GM18519 (cell line): ENCODE results near the gene FAM98B.
A peak's percentile ranks its signal among the peaks of the same experiment; 100 is the strongest.

ENCODE experiments used
- ATAC-seq: cut with Tn5 transposase; IDR thresholded peaks from one replicate; pipeline ENCODE4 v1.9.1; 2021; ENCODE audit warnings: mild to moderate bottlenecking, moderate library complexity; ENCODE audit not compliant: unreplicated experiment, low FRiP score

The FAM98B gene

GRCh38 chr15:38504680-38505467 lies 50.9 kb downstream of the FAM98B start:
- ATAC-seq: no peak

GRCh38 chr15:38506997-38507396 lies 53.1 kb downstream of the FAM98B start:
- ATAC-seq: no peak

DNA sequence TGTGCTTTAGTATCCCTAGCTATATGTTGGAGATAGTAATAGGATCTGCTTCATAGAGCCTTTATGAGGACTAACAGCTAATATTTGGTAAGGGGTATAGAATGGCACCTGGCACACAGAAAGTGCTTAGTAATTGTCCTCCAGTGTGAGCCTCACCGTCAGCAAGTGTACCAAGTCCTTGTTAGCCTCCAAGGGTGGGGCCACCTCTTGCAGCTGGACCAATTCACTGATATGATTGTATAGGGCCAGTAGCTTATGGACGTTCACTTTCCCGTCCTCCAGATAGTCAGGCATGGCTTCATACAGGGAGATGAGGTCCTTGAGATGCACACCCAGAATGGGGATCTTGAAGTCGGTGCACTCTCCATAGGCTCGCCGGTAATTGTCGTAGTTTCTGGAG lies 53.6 kb downstream of the FAM98B start:
- ATAC-seq: no peak

GRCh38 chr15:38508647-38509046 lies 54.7 kb downstream of the FAM98B start:
- ATAC-seq: peak; percentile 53

- no peak for ATAC-seq
Observed at GRCh38 chr15:38509152-38509551, 55.2 kb downstream of the FAM98B start.

- ATAC-seq: no peak
Observed at GRCh38 chr15:38512901-38513300, 59.0 kb downstream of the FAM98B start.

DNA sequence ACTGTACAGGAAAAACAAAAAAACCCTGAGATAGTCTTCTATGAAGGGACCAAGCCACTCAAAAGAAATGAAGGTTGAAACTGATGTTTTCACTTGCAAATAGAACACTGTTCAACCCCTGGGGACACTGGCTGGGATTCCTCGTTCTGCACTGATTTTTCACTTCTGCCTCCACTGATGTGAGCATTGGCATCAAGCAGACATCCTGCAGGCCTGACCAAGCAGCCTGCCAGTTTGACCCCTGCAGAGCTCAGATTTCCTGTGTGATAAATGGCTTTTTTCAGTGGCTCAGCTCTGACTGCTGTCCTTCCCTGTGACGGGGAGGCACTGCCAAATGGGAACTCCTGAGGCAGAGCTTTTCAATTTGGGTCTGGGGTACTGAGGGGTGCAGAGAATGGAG lies 60.7 kb downstream of the FAM98B start:
- ATAC-seq: no peak

- ATAC-seq: no peak
Observed at GRCh38 chr15:38516626-38517025, 62.7 kb downstream of the FAM98B start.

- ATAC-seq: no peak
Observed at GRCh38 chr15:38517312-38517975, 63.5 kb downstream of the FAM98B start.

DNA sequence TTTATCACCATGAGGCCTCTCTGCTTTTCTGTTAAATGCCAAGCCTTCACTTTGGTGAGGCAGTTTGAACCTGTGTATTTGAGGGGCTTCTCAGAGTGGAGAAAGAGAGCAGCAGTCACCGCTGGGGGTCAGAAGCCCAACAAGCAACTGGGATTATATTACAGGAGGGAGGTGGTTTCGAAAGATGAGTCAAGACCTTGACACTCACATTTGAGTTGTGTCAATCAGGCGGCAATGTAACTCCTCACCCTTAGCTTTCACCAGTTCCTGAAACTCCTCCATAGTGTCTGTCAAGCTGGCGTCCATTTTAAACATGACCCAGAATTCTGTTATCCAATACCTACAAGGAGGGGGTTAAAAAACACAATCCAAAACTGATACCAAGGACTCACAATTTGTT lies 64.2 kb downstream of the FAM98B start:
- no peak for ATAC-seq

GRCh38 chr15:38520035-38520434 lies 66.1 kb downstream of the FAM98B start:
- no peak for ATAC-seq

DNA sequence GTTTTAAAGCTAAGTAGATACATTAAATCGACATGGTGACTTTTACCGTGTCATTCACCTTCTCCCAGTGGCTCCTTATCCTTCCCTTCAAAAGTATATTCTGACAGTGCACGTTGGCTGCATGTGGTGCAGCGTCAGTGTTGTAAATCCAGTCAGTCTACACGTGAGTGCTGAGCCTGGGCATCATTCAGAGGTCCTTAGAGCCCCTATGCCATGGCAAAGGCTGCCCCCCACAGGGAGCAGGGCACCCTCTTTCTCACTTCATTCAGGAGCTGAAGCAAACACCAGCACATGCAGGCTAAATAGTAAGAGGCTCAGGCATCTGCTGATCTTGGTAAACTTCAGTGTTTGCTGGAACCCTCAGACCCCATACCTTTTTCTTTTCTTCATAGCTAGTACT lies 67.4 kb downstream of the FAM98B start:
- ATAC-seq: no peak

DNA sequence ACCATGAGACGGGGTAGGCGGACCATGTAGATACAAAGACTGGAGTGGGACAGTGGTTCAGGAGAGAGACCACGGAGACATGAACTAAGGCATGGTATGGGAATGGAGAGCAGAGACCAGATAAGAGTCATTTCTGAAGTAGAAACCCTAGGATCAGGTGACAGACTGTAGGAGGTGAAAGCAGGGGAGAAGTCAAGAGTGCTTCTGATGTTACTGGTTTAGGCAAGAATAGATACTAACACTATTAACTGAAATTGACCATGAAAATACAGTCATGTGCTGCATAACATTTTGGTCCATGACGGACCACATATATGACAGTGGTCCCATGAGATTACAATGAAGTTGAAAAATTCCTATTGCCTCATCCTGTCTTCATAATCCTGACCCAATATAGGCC lies 69.0 kb downstream of the FAM98B start:
- ATAC-seq: no peak

DNA sequence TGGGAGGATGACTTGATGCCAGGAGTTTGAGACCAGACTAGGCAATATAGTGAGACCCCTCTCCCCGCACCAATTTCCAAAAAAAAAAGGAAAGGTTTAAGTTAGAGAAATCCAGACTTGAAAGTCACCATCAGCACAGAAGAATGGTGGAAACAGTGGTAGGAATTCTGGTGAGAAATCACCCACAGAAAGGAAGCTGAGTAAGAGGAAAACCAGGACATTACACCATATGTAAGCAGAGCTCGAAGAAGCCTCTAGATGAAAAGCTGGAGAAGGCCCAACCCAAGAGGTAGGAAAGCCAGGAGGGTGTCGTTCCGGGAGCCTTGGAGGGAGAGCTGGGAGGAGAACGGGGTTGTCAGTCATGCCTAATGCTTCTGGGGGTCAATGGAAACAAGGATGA lies 70.2 kb downstream of the FAM98B start:
- ATAC-seq: no peak

DNA sequence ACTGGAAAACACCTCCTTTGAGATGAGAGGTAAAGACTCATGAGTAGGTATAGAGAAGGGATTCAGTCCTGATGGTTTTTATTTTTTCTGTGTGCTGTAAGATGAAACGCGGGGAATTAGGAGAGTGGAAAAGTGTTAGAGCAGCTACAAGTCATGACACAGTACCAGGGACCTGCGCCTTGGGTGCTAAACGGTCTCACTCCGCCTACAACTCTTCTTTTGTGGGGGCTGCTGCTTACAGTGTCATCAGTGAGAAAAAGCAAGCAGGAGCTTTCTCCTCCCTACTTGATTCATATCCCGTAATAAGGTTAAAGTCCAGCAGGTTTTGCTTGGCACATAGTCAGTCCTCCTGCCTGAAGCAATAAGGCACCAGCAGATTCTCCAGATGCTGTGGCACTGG lies 71.6 kb downstream of the FAM98B start:
- no peak for ATAC-seq

- no peak for ATAC-seq
Observed at GRCh38 chr15:38526158-38526557, 72.2 kb downstream of the FAM98B start.

- ATAC-seq: no peak
Observed at GRCh38 chr15:38528294-38528693, 74.4 kb downstream of the FAM98B start.

DNA sequence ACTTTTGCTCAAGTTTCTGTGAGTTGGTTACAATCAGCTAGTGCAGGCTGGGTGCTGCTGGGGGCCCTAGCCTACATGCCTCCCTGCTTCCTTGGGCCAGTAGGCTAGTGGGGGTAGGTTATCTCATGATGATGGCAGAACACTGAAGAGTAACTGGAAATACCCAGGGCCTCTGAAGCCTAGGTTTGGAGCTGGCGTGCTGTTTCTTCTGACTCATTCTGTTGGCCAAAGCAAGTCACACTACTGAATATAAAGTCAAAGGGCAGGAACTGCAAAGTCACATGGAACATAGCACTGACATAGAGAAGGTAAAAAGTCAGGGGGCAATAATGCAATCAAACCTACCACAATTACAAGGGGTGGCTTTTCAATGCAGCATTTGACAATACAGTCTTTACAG lies 76.2 kb downstream of the FAM98B start:
- ATAC-seq: no peak

DNA sequence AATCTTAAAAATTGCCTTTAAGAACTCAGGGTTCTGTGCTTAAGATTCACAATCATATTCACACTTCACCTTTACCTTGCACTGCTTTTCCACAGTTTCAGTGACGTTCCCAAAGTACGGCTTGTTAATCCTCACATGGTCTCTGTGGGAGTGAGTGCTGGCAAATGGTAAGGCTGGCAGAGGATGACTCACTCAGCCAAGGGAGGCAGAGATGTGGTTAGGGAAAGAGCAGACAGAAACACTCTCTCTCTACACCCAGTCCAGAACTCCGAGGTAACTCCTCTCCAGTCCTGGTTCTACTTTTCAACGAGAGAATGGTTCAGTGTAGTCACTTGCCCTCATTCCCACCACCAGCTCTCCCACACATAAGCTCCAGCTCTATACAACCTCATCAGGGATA lies 77.6 kb downstream of the FAM98B start:
- no peak for ATAC-seq

- no peak for ATAC-seq
Observed at GRCh38 chr15:38532728-38533127, 78.8 kb downstream of the FAM98B start.

GRCh38 chr15:38533416-38533915 lies 79.5 kb downstream of the FAM98B start:
- ATAC-seq: no peak

GRCh38 chr15:38533926-38534325 lies 80.0 kb downstream of the FAM98B start:
- no peak for ATAC-seq
